Stimulated activated CD4-positive, alpha-beta T cell treated with anti-CD3 and anti-CD28 coated beads, TNF-alpha, amount 100 ng/mL, for 1 hour (primary cell): Measurements from ENCODE around the gene STARD10.
"Not testable (repeated sequence)": the region's sequence is repeated elsewhere in the genome, so short reads cannot be mapped to it uniquely, and the experiment has no call there.

Experiments
- DNase-seq, 3 donors: peaks; one replicate each; pipeline ENCODE4 v3.0.0-alpha.2; 2020; ENCODE audit warnings: low read depth in 3 of 3, low spot score in 1 of 3

The STARD10 gene

GRCh38 chr11:72808331-72808798, 14.5 kb upstream of the STARD10 start:
- no peak for DNase-seq

DNA sequence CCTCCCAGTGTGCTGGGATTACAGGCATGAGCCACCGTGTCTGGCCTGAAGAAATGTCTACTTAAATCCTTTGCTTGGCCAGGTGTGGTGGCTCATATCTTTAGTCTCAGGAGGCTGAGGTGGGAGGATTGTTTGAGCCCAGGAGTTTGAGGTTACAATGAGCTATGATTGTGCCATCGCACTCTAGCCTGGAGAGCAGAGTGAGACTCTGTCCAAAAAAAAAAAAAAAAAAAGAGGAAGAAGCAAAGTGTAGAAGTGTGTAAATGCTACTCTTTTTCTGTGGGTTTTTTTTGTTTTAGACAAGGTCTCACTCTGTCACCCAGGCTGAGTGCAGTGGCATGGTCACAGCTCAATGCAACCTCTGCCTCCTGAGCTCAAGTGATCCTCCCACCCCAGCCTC, 13.9 kb upstream of the STARD10 start:
- DNase-seq = no peak

DNA sequence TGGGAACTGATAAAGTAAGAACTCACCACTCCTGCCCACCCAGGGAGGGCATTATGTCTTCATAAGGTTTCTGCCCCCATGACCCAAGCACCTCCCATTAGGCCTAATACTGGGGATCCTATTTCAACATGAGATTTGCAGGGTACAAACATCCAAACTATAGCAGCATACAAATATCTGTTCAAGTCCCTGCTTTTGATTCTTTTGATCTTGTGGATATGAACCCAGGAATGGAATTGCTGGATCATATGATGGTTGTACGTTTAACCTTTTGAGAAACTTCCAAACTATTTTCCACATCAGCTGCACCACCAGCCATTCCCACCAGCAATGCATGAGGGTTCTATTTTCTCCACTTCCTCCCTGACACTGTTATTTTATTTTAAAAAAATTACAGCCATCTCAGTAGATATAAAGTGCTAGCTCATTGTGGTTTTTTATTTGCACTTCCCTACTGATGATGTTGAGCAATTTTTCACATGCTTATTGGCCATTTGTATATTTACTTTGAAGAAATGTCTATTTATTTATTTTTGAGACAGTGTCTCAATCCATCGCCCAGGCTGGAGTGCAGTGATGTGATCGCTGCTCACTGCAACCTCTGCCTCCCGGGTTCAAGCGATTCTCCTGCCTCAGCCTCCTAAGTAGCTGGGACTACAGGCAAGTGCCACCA, 13.3 kb upstream of the STARD10 start:
- no peak for DNase-seq

DNA sequence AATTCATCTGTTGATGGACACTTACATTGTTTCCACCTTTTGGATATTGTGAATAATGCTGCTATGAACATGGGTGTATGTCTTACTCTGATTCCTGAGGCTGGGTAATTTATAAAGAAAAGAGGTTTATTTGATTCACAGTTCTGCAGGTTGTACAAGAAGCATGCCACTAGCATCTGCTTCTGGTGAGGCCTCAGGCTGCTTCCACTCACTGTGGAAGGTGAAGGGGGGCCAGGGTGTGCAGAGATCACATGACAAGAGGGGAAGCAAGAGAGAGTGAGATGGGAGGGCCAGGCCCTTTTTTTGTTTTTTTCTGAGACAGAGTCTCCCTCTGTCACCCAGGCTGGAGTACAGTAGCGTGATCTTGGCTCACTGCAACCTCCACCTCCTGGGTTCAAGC, 12.5 kb upstream of the STARD10 start:
- DNase-seq = not testable (repeated sequence)

GRCh38 chr11:72805216-72805615, 11.4 kb upstream of the STARD10 start:
- no peak for DNase-seq

GRCh38 chr11:72802822-72803221, 9.0 kb upstream of the STARD10 start:
- DNase-seq = no peak

- DNase-seq = no peak
Measured at GRCh38 chr11:72799441-72799840, 5.6 kb upstream of the STARD10 start.

DNA sequence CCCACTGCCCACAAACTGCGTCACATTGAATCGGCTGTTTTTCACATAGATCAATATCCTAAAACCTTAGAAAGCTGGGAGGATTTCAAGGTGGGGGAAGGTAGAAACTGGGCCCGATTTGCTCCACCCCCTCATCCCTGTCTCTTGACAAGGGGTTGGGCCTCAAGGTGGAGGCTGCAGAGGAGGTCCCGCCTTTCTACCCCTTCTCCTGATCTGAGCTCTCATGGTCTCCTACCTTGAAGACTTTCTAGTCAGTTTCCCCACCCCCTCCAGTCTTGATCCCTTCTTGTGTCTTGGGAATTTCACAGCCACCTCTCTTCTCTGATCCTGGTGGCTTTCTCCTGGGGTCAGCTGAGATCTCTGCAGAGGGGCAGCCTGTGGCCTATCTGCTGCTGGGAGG, 4.5 kb upstream of the STARD10 start:
- DNase-seq = no peak

GRCh38 chr11:72793076-72793424, 797 bp downstream of the STARD10 start:
- DNase-seq = no peak

- DNase-seq = no peak
Measured at GRCh38 chr11:72792437-72793021, 1.3 kb downstream of the STARD10 start.

- not testable (repeated sequence) for DNase-seq
Measured at GRCh38 chr11:72791228-72791627, 2.6 kb downstream of the STARD10 start.

- DNase-seq = no peak
Measured at GRCh38 chr11:72789493-72790131, 4.2 kb downstream of the STARD10 start.

GRCh38 chr11:72788241-72788640, 5.6 kb downstream of the STARD10 start:
- no peak for DNase-seq

GRCh38 chr11:72787216-72788104, 6.4 kb downstream of the STARD10 start:
- no peak for DNase-seq

GRCh38 chr11:72786305-72787215, 7.3 kb downstream of the STARD10 start:
- DNase-seq = no peak

GRCh38 chr11:72784662-72785061, 9.2 kb downstream of the STARD10 start:
- no peak for DNase-seq

- no peak for DNase-seq
Measured at GRCh38 chr11:72783144-72783905, 10.5 kb downstream of the STARD10 start.

GRCh38 chr11:72782081-72782920, 11.5 kb downstream of the STARD10 start:
- no peak for DNase-seq
